NB4 (cell line): ENCODE measurements around the gene TMEM258.

ENCODE experiments used
- DNase-seq: peaks from one replicate; pipeline ENCODE4 v3.0.0; 2010; ENCODE audit warnings: low read depth
- H3K4me3 ChIP-seq: one replicate; pipeline ENCODE4 v1.5.1; 2011; ENCODE audit warnings: mild to moderate bottlenecking, low read depth, low read length, moderate library complexity
- MYC ChIP-seq: IDR thresholded peaks from 2 replicates; pipeline ENCODE4 v1.6.1; 2011; ENCODE audit warnings: low read depth, low read length
- POLR2A ChIP-seq: IDR thresholded peaks from 2 replicates; pipeline ENCODE4 v1.6.1; 2011; ENCODE audit warnings: mild to moderate bottlenecking; ENCODE audit not compliant: insufficient read length; ENCODE audit errors: extremely low read depth
- TF ChIP-seq, protein P1 (sequence below): IDR thresholded peaks from one replicate; pipeline ENCODE4 v1.5.1; 2012; ENCODE audit warnings: low read depth, low read length
- TF ChIP-seq, protein P2 (sequence below): IDR thresholded peaks from 2 replicates; pipeline ENCODE4 v1.6.1; 2011; ENCODE audit warnings: low read depth, low read length

The TMEM258 gene

DNA sequence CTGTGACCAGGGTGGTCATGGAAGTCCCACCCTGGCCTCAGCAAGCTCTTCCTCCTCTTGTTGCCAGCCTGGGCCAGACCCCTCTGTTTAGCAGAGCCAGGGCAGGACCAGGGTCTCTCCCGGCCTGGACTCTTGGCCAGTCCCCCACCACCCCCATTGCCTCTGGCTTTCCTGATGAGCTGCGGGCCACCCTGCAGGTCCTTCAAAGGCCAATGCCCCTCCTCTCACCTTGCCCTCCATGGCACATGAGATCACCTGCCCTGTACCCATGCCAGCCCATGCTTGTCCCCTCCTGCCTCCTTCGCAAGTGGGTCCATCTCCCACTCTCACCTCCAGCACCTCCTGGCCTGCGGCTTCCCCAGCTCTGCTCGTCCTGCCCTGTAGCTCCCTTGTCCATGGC is 46.1 kb upstream of the TMEM258 start:
- DNase-seq, result no peak
- H3K4me3 ChIP-seq, result no peak overlapping the region
- TF ChIP-seq, protein P1, sequence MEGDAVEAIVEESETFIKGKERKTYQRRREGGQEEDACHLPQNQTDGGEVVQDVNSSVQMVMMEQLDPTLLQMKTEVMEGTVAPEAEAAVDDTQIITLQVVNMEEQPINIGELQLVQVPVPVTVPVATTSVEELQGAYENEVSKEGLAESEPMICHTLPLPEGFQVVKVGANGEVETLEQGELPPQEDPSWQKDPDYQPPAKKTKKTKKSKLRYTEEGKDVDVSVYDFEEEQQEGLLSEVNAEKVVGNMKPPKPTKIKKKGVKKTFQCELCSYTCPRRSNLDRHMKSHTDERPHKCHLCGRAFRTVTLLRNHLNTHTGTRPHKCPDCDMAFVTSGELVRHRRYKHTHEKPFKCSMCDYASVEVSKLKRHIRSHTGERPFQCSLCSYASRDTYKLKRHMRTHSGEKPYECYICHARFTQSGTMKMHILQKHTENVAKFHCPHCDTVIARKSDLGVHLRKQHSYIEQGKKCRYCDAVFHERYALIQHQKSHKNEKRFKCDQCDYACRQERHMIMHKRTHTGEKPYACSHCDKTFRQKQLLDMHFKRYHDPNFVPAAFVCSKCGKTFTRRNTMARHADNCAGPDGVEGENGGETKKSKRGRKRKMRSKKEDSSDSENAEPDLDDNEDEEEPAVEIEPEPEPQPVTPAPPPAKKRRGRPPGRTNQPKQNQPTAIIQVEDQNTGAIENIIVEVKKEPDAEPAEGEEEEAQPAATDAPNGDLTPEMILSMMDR, result no peak
- TF ChIP-seq, protein P2, sequence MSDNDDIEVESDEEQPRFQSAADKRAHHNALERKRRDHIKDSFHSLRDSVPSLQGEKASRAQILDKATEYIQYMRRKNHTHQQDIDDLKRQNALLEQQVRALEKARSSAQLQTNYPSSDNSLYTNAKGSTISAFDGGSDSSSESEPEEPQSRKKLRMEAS, result no peak
- no peak for TF ChIP-seq POLR2A
- no peak for TF ChIP-seq MYC

DNA sequence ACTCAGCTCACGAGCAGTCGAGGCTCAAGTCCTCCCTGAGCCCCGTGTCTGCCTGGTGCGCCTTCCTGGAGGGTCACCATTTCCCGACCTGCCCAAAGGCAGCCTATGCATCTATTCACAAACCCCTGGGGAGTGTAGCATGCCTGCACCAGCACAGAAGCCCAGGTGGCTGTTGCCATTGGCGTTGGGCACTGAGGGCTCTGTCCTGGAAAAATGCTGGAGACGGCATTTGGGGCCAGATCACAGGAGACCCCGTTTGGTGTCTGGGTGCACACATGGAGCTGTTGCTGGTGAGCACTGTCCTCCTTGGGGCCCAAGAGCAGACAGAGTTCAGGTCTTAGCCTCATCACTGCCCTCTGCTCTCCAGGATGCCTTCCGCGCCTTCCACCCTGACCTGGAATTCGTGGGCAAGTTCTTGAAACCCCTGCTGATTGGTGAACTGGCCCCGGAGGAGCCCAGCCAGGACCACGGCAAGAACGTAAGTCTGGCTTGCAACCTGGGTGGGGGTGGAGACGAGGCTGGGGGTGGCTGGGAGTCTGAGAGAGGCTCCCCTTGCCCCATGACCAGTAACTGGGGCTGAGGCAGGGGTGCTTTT is 45.1 kb upstream of the TMEM258 start:
- TF ChIP-seq, protein P2, result no peak
- no peak for TF ChIP-seq MYC
- TF ChIP-seq POLR2A, result no peak
- TF ChIP-seq, protein P1, result no peak
- DNase-seq, result no peak
- H3K4me3 ChIP-seq, result no peak overlapping the region

DNA sequence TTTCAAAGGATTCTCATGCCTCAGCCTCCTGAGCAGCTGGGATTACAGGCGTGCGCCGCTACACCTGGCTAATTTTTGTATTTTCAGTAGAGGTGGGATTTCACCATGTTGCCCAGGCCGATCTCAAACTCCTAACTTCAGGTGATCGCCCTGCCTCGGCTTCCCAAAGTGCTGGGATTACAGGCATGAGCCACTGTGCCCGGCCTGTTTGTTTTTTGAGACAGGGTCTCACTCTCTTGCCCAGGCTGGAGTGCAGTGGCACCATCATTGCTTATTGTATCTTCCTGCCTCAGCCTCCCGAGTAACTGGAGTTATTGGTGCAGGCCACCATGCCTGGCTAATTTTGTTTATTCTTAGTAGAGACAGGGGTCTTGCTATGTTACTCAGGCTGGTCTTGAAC is 43.8 kb upstream of the TMEM258 start:
- TF ChIP-seq POLR2A (no peak), MYC (no peak)
- TF ChIP-seq, protein P1, result no peak
- TF ChIP-seq, protein P2, result no peak
- DNase-seq, result no peak
- no peak overlapping the region for H3K4me3 ChIP-seq

DNA sequence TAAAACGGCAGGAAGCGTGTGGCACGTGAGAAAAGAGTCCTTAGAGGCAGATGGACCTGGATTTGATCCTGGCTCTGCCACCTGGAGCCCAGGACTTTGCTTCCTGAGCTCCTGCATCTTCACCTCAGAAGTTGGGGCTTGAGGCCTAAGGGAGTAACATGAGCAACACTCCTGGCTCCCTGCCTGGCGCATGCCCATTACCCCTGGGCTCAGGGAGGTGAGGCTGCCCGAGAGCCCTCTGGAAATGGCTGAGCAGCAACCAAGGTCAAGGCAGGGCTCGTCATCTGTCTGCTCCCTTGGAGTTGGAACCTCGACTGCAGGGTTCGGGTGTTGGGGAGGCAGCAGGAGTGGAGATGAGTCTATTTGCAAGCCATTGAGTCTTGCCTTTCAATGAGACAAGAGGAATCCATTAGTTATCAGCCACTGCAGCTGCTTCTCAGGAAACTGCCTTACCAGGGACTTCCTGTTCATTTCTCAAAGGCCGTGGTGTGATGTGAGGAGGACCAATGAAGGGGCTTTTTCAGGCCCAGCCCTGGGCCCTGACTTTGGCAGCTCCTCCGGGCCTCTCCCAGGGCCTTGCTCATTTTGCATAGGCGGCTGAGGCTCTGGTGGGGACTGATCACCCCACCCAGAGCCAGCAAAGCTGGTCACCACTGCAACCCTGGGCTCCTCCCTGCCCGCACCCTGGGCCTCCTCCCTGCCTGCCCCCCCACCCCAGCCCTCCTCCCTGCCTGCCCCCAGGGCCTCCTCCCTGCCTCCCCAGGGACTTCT is 42.1 kb upstream of the TMEM258 start:
- TF ChIP-seq, protein P2, result peak; percentile 45
- TF ChIP-seq POLR2A, result peak; percentile 78
- TF ChIP-seq, protein P1, result no peak
- TF ChIP-seq MYC, result peak; percentile 58
- peak; percentile 98 for DNase-seq
- peak overlapping the region; percentile 23 for H3K4me3 ChIP-seq

DNA sequence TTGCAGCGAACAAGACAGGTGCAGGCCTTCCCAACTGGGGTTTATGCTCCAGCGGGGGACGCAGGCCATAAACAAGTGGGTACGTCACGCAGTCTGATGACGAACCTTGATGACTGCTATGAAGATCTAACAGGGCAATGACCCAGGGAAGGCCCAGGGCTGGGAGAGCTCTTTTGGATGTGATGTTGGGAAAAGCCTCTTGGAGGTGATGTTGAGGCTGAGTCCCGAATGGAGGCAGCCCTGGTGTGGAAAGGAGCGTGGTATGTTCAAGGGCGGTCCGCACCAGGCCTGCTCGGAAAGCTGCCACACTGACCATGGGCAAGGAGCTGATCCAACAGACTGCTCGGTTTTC is 41.5 kb upstream of the TMEM258 start:
- TF ChIP-seq, protein P1, result no peak
- TF ChIP-seq, protein P2, result no peak
- TF ChIP-seq MYC (no peak), POLR2A (no peak)
- DNase-seq, result peak; percentile 40
- peak overlapping the region; percentile 23 for H3K4me3 ChIP-seq
